Measurements from ENCODE around the gene CKMT2. TPM values are rescaled to one million over a fixed set of nuclear protein-coding genes. Genes with fewer than 3 reads are reported as not detected.

CKMT2 gene
- total RNA-seq, 4 donors from 2014 or later: 1.5 to 2.8 (median 2.4) TPM

DNA sequence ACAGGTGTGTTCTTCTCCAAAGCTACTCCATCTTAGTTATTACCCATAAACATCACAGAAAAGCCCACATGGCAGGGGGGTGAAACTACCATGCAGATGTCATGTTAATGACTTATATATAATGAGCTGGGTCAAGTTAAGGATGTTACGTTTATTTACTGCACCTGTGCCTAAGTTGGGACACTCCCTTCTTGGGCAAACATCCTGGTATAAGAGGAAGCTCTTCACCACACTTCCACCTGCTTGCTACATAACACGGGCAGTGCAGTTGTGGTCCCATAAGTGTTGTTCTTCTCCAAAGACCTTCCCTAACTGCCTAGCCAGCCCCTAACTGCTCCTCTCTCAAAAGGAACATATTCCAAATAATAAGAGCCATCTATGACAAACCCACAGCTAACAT, 59.0 kb downstream of the CKMT2 start:
- TF ChIP-seq, protein P1, sequence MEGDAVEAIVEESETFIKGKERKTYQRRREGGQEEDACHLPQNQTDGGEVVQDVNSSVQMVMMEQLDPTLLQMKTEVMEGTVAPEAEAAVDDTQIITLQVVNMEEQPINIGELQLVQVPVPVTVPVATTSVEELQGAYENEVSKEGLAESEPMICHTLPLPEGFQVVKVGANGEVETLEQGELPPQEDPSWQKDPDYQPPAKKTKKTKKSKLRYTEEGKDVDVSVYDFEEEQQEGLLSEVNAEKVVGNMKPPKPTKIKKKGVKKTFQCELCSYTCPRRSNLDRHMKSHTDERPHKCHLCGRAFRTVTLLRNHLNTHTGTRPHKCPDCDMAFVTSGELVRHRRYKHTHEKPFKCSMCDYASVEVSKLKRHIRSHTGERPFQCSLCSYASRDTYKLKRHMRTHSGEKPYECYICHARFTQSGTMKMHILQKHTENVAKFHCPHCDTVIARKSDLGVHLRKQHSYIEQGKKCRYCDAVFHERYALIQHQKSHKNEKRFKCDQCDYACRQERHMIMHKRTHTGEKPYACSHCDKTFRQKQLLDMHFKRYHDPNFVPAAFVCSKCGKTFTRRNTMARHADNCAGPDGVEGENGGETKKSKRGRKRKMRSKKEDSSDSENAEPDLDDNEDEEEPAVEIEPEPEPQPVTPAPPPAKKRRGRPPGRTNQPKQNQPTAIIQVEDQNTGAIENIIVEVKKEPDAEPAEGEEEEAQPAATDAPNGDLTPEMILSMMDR (IDR thresholded peaks at IDR 0.05; ENCODE audit: low read depth): no peak

DNA sequence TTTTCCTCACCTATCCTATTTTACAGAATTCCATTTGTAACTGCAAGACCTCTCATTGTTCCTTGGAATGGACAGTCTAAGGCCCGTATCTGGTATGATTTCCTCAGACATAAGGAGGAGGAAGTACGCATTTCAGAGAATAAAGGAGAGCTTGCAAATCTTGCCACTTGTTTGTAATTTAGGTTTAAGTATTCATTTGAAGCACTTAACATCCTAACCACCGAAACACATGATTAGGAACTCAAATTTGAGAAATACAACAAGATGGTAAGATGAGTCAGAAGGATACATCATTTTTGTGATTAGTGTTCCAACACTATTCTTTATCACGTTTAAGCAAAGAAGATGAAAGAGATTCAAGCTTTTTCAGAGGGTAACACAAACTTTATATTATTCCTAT, 64.4 kb downstream of the CKMT2 start:
- TF ChIP-seq, protein P1 (IDR thresholded peaks at IDR 0.05; ENCODE audit: low read depth): no peak

DNA sequence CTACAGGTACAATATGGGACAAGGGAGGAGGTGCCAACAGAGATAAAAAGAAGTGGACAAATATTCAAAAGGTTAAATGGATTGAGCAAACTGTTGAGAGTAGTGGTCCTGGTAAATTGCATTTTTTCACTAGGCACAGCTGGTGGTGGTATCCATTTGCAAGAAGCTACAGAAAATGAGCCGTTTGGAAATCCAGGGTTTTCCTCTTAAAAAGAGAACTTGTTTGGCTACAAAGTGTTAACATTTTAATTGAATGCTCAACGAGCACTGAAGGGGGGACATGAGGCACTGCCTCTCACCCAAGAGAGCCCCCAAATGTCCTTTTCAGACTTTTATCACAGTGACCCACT, 67.8 kb downstream of the CKMT2 start:
- TF ChIP-seq, protein P1 (IDR thresholded peaks at IDR 0.05; ENCODE audit: low read depth): no peak

DNA sequence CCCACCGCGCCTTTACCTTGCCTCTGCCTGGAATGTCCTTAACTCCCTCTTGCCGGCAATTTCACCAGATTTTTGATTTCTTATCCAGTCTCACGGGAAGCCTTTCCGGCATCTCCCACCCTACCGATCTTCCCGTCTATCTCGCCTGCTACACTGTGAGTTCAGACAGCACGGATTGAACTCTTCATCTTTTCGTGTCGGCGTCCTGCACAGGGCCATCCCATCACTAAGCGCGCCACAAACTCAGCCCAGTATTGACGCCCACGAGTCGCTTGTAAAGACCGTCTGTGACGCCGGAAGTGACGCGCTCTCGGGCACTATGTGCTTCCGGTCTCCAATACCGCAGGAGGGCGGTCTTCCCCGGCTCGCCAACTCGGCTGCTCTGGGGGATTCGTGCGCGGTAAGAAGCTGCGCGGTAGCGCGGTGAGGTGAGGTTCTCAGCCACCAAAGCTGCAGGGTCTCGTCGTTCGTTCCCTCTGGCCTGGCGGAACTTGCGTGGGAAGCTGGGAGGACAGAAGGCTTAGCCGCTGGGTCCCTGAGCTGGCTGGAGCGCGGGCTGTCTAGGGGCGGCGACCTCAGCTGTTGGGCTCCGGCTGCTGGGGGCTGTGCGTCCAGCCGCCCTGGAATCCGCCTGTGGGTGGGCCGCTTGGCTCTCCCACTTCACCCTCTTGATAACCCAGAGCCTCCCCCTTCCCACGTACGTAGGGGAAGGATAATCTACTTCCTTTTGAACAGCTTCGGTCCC, 68.3 kb downstream of the CKMT2 start, which contains the start of gene ZCCHC9:
Gene ZCCHC9 (plus strand): TSS at position 317 of the 745 bp plus-strand sequence. CDS start 3,171 bp downstream, outside the sequence.
- TF ChIP-seq, protein P1 (IDR thresholded peaks at IDR 0.05; ENCODE audit: low read depth): no peak

DNA sequence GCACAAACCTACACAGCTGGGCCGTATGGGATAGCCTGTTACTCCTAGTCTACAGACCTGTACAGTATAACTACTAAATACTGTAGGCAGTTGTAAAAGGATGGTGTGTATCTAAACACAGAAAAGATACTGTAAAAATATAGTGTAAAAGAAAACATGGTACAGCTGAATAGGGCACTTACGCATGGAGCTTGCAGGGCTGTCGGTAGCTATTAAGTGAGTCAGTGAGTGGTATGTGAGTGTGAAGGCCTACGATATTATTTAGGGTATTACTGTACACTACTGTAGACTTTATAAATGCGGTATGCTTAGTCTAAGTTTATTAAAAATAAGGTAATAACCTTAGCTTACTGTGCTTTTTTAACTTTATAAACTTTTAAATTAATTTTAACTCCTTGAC, 69.5 kb downstream of the CKMT2 start:
- TF ChIP-seq, protein P1 (IDR thresholded peaks at IDR 0.05; ENCODE audit: low read depth): no peak

DNA sequence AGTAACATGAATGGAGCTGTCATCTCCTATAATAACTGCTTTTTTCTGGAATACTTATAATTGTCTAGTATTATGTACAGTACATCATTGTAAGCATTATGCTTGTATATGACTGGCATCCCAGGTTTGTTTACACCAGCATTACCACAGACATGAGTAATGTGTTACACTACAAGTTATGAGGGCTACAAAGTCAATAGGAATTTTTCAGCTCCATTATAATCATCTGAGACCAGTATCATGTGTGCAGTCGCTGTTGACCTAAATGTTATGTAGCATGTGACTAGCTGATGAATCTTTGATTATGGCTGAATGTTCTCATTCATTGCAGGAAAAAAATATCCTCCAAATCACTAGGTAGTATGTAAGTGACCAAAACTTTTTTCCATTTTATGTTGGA, 70.4 kb downstream of the CKMT2 start:
- TF ChIP-seq, protein P1 (IDR thresholded peaks at IDR 0.05; ENCODE audit: low read depth): no peak

DNA sequence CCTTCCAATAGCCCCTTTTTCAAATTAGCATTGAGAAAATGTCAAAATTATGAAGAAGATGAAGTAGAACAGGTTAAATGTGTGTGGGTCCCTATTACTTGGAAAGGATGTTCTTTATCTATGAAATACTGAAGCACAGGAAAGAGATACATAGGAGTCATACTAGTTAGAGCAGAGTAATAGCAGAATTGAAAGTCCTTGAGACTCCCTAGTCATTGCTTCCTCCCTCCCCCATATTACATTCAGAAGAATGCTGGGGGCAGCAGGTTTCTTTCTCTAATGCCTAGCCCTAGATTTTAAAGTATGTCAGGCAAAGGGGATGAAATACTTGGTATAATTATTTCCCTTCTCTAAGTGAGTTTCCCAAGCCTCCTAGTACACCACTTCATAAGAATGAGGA, 72.7 kb downstream of the CKMT2 start:
- TF ChIP-seq, protein P1 (IDR thresholded peaks at IDR 0.05; ENCODE audit: low read depth): no peak
